SJCRH30 (cell line): ENCODE results near the gene OLIG1. TPM values are rescaled to one million over a fixed set of nuclear protein-coding genes. Genes with fewer than 3 reads are reported as not detected.

ENCODE experiments used
- DNase-seq, 2 experiments: peaks; one replicate each; pipeline ENCODE4 v3.0.0-alpha.2; 2015 to 2020
- H3K27ac ChIP-seq: fragments of 250-450 bp; sonication (Bioruptor Pico); 2 replicates; pipeline ENCODE4 v1.5.1; 2020; ENCODE audit warnings: mild to moderate bottlenecking, moderate library complexity
- H3K27me3 ChIP-seq: fragments of 250-450 bp; sonication (Bioruptor Pico); 2 replicates; pipeline ENCODE4 v1.5.1; 2020; ENCODE audit warnings: mild to moderate bottlenecking, moderate library complexity
- H3K36me3 ChIP-seq: fragments of 250-450 bp; sonication (Bioruptor Pico); 2 replicates; pipeline ENCODE4 v1.5.1; 2020; ENCODE audit warnings: mild to moderate bottlenecking, moderate library complexity
- H3K4me1 ChIP-seq: fragments of 250-450 bp; sonication (Bioruptor Pico); 2 replicates; pipeline ENCODE4 v1.5.1; 2020; ENCODE audit warnings: mild to moderate bottlenecking, moderate library complexity
- H3K4me3 ChIP-seq: fragments of 250-450 bp; sonication (Bioruptor Pico); 2 replicates; pipeline ENCODE4 v1.5.1; 2020; ENCODE audit warnings: mild to moderate bottlenecking, moderate library complexity
- H3K9me3 ChIP-seq: fragments of 250-450 bp; sonication (Bioruptor Pico); replicated peaks from 2 replicates; pipeline ENCODE4 v1.5.1; 2020; ENCODE audit warnings: mild to moderate bottlenecking, moderate library complexity
- total RNA-seq: library from RNA; depleted of rRNA; stranded (reverse); fragments of >200 nt; shearing (Covaris generic); gene quantifications from 2 replicates; pipeline ENCODE4 v1.2.3, GENCODE V29; 2014

OLIG1 gene
- total RNA-seq, 1 experiment from 2014 or later = 2.9 TPM

- Histone ChIP-seq H3K4me1 (peaks cover 41% of the 10 kb centered on the region), H3K27ac (peak overlapping the region; percentile 16; the same call in 1 of the 2 replicates), H3K27me3 (no peaks in the 10 kb centered on the region), H3K9me3 (peaks cover under 1% of the 10 kb centered on the region; the same call in 1 of the 2 replicates), H3K4me3 (no peak overlapping the region), H3K36me3 (no peaks in the 10 kb centered on the region)
- peak; percentile 60 to 77 for DNase-seq
Observed at GRCh38 chr21:33063907-33064622, 5.9 kb upstream of the OLIG1 start.

GRCh38 chr21:33064623-33065390 lies 5.1 kb upstream of the OLIG1 start:
- H3K27ac ChIP-seq = peak overlapping the region; percentile 16; the same call in 1 of the 2 replicates
- no peak overlapping the region for H3K4me3 ChIP-seq
- H3K4me1 ChIP-seq = peaks cover 33% of the 10 kb centered on the region
- H3K27me3 ChIP-seq = no peaks in the 10 kb centered on the region
- DNase-seq = no peak
- no peaks in the 10 kb centered on the region for H3K36me3 ChIP-seq
- peaks cover 5% of the 10 kb centered on the region for H3K9me3 ChIP-seq

- H3K36me3 ChIP-seq = no peaks in the 10 kb centered on the region
- H3K4me1 ChIP-seq = peaks cover 27% of the 10 kb centered on the region
- no peak overlapping the region for H3K4me3 ChIP-seq
- H3K27ac ChIP-seq = peak overlapping the region; percentile 78
- DNase-seq = peak; percentile 86
- H3K9me3 ChIP-seq = peaks cover 5% of the 10 kb centered on the region
- H3K27me3 ChIP-seq = no peaks in the 10 kb centered on the region
Observed at GRCh38 chr21:33067043-33067442, 2.9 kb upstream of the OLIG1 start.

GRCh38 chr21:33067457-33067856 lies 2.5 kb upstream of the OLIG1 start:
- no peaks in the 10 kb centered on the region for H3K27me3 ChIP-seq
- DNase-seq = peak in 1 of 2 experiments; percentile 47
- H3K9me3 ChIP-seq = peaks cover 5% of the 10 kb centered on the region

GRCh38 chr21:33069243-33069642 lies 698 bp upstream of the OLIG1 start:
- no peak overlapping the region for H3K27ac ChIP-seq
- no peaks in the 10 kb centered on the region for H3K27me3 ChIP-seq
- peaks cover 21% of the 10 kb centered on the region for H3K4me1 ChIP-seq
- H3K36me3 ChIP-seq = no peaks in the 10 kb centered on the region
- H3K4me3 ChIP-seq = no peak overlapping the region
- H3K9me3 ChIP-seq = peaks cover 5% of the 10 kb centered on the region
- DNase-seq = no peak

More at GRCh38 chr21:33067457-33067856, 2.5 kb upstream of the OLIG1 start:
- peaks cover 27% of the 10 kb centered on the region for H3K4me1 ChIP-seq
- H3K27ac ChIP-seq = peak overlapping the region; percentile 78
- no peaks in the 10 kb centered on the region for H3K36me3 ChIP-seq
- no peak overlapping the region for H3K4me3 ChIP-seq

GRCh38 chr21:33069645-33069993 lies 322 bp upstream of the OLIG1 start:
- Histone ChIP-seq H3K9me3 (peaks cover 5% of the 10 kb centered on the region), H3K27me3 (no peaks in the 10 kb centered on the region)

GRCh38 chr21:33070744-33070997 lies 730 bp downstream of the OLIG1 start:
- H3K27ac ChIP-seq = no peak overlapping the region
- no peak for DNase-seq
- peaks cover 5% of the 10 kb centered on the region for H3K9me3 ChIP-seq
- no peaks in the 10 kb centered on the region for H3K27me3 ChIP-seq
- H3K36me3 ChIP-seq = no peaks in the 10 kb centered on the region
- peaks cover 25% of the 10 kb centered on the region for H3K4me1 ChIP-seq
- peak overlapping the region; percentile 56 for H3K4me3 ChIP-seq

More at GRCh38 chr21:33069645-33069993, 322 bp upstream of the OLIG1 start:
- H3K27ac ChIP-seq = no peak overlapping the region
- no peak for DNase-seq
- H3K4me1 ChIP-seq = peaks cover 18% of the 10 kb centered on the region
- peak overlapping the region; percentile 56 for H3K4me3 ChIP-seq
- no peaks in the 10 kb centered on the region for H3K36me3 ChIP-seq

- peak overlapping the region; percentile 56 for H3K4me3 ChIP-seq
Observed at GRCh38 chr21:33070998-33071769, 1.2 kb downstream of the OLIG1 start.

GRCh38 chr21:33071770-33072306 lies 1.9 kb downstream of the OLIG1 start:
- Histone ChIP-seq H3K27ac (no peak overlapping the region), H3K27me3 (no peaks in the 10 kb centered on the region), H3K4me3 (peak overlapping the region; percentile 56), H3K9me3 (peaks cover 5% of the 10 kb centered on the region), H3K36me3 (no peaks in the 10 kb centered on the region), H3K4me1 (peaks cover 23% of the 10 kb centered on the region)
- no peak for DNase-seq

More at GRCh38 chr21:33070998-33071769, 1.2 kb downstream of the OLIG1 start:
- no peak overlapping the region for H3K27ac ChIP-seq
- H3K9me3 ChIP-seq = peaks cover 5% of the 10 kb centered on the region
- H3K4me1 ChIP-seq = peaks cover 27% of the 10 kb centered on the region
- no peaks in the 10 kb centered on the region for H3K36me3 ChIP-seq
- DNase-seq = no peak
- H3K27me3 ChIP-seq = no peaks in the 10 kb centered on the region

GRCh38 chr21:33073636-33074035 lies 3.7 kb downstream of the OLIG1 start:
- H3K9me3 ChIP-seq = peaks cover 5% of the 10 kb centered on the region
- no peak overlapping the region for H3K4me3 ChIP-seq
- no peak for DNase-seq
- no peak overlapping the region for H3K27ac ChIP-seq
- H3K36me3 ChIP-seq = no peaks in the 10 kb centered on the region
- H3K27me3 ChIP-seq = no peaks in the 10 kb centered on the region
- peaks cover 22% of the 10 kb centered on the region for H3K4me1 ChIP-seq

GRCh38 chr21:33075128-33075527 lies 5.2 kb downstream of the OLIG1 start:
- peaks cover 33% of the 10 kb centered on the region for H3K4me1 ChIP-seq
- H3K4me3 ChIP-seq = peak overlapping the region; percentile 8; the same call in 1 of the 2 replicates
- H3K27ac ChIP-seq = no peak overlapping the region
- DNase-seq = peak; percentile 62 to 73
- H3K9me3 ChIP-seq = no peaks in the 10 kb centered on the region
- H3K36me3 ChIP-seq = no peaks in the 10 kb centered on the region
- H3K27me3 ChIP-seq = no peaks in the 10 kb centered on the region

- no peaks in the 10 kb centered on the region for H3K9me3 ChIP-seq
- no peaks in the 10 kb centered on the region for H3K36me3 ChIP-seq
- no peaks in the 10 kb centered on the region for H3K27me3 ChIP-seq
- H3K4me3 ChIP-seq = no peak overlapping the region
- H3K27ac ChIP-seq = no peak overlapping the region
- H3K4me1 ChIP-seq = peaks cover 38% of the 10 kb centered on the region
- no peak for DNase-seq
Observed at GRCh38 chr21:33075596-33076195, 5.8 kb downstream of the OLIG1 start.

- Histone ChIP-seq H3K36me3 (no peaks in the 10 kb centered on the region), H3K4me1 (peaks cover 49% of the 10 kb centered on the region), H3K27me3 (no peaks in the 10 kb centered on the region), H3K27ac (no peak overlapping the region), H3K9me3 (no peaks in the 10 kb centered on the region), H3K4me3 (no peak overlapping the region)
- no peak for DNase-seq
Observed at GRCh38 chr21:33076600-33077329, 6.8 kb downstream of the OLIG1 start.
